B cell (primary cell): Measurements from ENCODE around the gene CDIP1. TPM values are rescaled to one million over a fixed set of nuclear protein-coding genes. Genes with fewer than 3 reads are reported as not detected.

Source experiments
- ATAC-seq: fragments of 200-7000 bp; cut with Tn5 transposase; one replicate; pipeline ENCODE4 v1.10.0; 2021; ENCODE audit warnings: low read depth, mild to moderate bottlenecking, moderate number of reproducible peaks, moderate library complexity
- CTCF ChIA-PET: fragments of 350-600 bp; sonication (Branson Sonifier 250); formaldehyde crosslinking; loops from one replicate; lab custom pipeline; 2021; ENCODE audit warnings: antibody characterized with exemption, inconsistent platforms; lab: Charles Lee
- POLR2A ChIA-PET: fragments of 350-600 bp; sonication (Branson Sonifier 250); formaldehyde crosslinking; loops from one replicate; lab custom pipeline; 2021; ENCODE audit warnings: antibody characterized with exemption; lab: Charles Lee
- DNase-seq: peaks from one replicate; pipeline ENCODE4 v3.0.0; 2013
- H2AFZ ChIP-seq: 2 replicates; pipeline ENCODE4 v1.6.1; 2012; ENCODE audit warnings: mild to moderate bottlenecking, low read depth, low read length; ENCODE audit not compliant: insufficient read depth, poor library complexity, severe bottlenecking
- H3K27ac ChIP-seq, 2 donors: 1 replicate in 1 of 2; 2 replicates in 1 of 2; pipeline ENCODE4 v1.5.1; 2012 to 2013; ENCODE audit warnings: low read length in 2 of 2, mild to moderate bottlenecking in 2 of 2, moderate library complexity in 1 of 2
- H3K27me3 ChIP-seq, 4 experiments: fragments of 200-600 bp in 1 of 4; sonication (generic) in 1 of 4; replicated peaks in 1 of 4; 1 replicate in 2 of 4; 2 replicates in 2 of 4; pipeline versions ENCODE4 v1.6.1 to v1.7.0; 2013 to 2016; ENCODE audit warnings: low read length in 3 of 4, mild to moderate bottlenecking in 2 of 4, mixed read lengths in 1 of 4, moderate library complexity in 1 of 4; ENCODE audit not compliant: insufficient read depth in 4 of 4, control insufficient read depth in 3 of 4; ENCODE audit errors: control extremely low read depth in 1 of 4
- H3K36me3 ChIP-seq, 2 experiments: replicated peaks in 1 of 2; 1 replicate in 1 of 2; 2 replicates in 1 of 2; pipeline versions ENCODE4 v1.6.1 to v1.7.1; 2013; ENCODE audit warnings: low read length in 1 of 2; ENCODE audit not compliant: insufficient read depth in 2 of 2, control insufficient read depth in 1 of 2; ENCODE audit errors: control extremely low read depth in 1 of 2, extremely low read depth in 1 of 2
- H3K4me1 ChIP-seq, 2 donors: fragments of 200-600 bp in 1 of 2; sonication (generic) in 1 of 2; 1 replicate in 1 of 2; 2 replicates in 1 of 2; pipeline versions ENCODE4 v1.5.1 to v1.6.1; 2013 to 2017; ENCODE audit warnings: low read length in 2 of 2; ENCODE audit not compliant: control insufficient read depth in 2 of 2, insufficient read depth in 2 of 2
- H3K4me2 ChIP-seq: replicated peaks from 2 replicates; pipeline ENCODE3; 2012; ENCODE audit warnings: mild to moderate bottlenecking, low read depth, low read length; ENCODE audit not compliant: poor library complexity, severe bottlenecking
- H3K4me3 ChIP-seq, 5 experiments: fragments of 200-600 bp in 1 of 5; sonication (generic) in 1 of 5; 1 replicate in 3 of 5; 2 replicates in 2 of 5; pipeline versions ENCODE4 v1.5.1 to v1.7.0; 2011 to 2016; ENCODE audit warnings: low read length in 4 of 5, mild to moderate bottlenecking in 4 of 5, low read depth in 2 of 5, control low read depth in 1 of 5, moderate library complexity in 1 of 5; ENCODE audit not compliant: insufficient read depth in 1 of 5; ENCODE audit errors: control extremely low read depth in 1 of 5, extremely low read depth in 1 of 5
- H3K79me2 ChIP-seq: fragments of 200-600 bp; sonication (generic); one replicate; pipeline ENCODE4 v1.6.0; 2016; ENCODE audit warnings: low read length; ENCODE audit not compliant: control insufficient read depth, insufficient read depth
- H3K9ac ChIP-seq: fragments of 200-600 bp; sonication (generic); 2 replicates; pipeline ENCODE4 v1.6.1; 2017; ENCODE audit warnings: mild to moderate bottlenecking, low read length, moderate library complexity
- H3K9me3 ChIP-seq, 3 donors: one replicate each; pipeline versions ENCODE4 v1.6.1 to v1.7.1; 2013; ENCODE audit warnings: low read length in 2 of 3; ENCODE audit not compliant: control insufficient read depth in 2 of 3, insufficient read depth in 1 of 3; ENCODE audit errors: control extremely low read depth in 1 of 3
- H4K20me1 ChIP-seq: 2 replicates; pipeline ENCODE4 v1.6.0; 2012; ENCODE audit warnings: mild to moderate bottlenecking, low read length; ENCODE audit not compliant: insufficient read depth, control insufficient read depth, poor library complexity, severe bottlenecking
- H3K27ac Mint-ChIP-seq: one replicate; pipeline ENCODE4 v1.8.0; 2021; ENCODE audit warnings: mixed read lengths
- H3K27me3 Mint-ChIP-seq: one replicate; pipeline ENCODE4 v1.8.0; 2021; ENCODE audit warnings: mixed read lengths
- H3K4me1 Mint-ChIP-seq: one replicate; pipeline ENCODE4 v1.8.0; 2021; ENCODE audit warnings: mixed read lengths
- H3K4me3 Mint-ChIP-seq: one replicate; pipeline ENCODE4 v1.8.0; 2021; ENCODE audit warnings: mixed read lengths
- H3K9me3 Mint-ChIP-seq: one replicate; pipeline ENCODE4 v1.8.0; 2022; ENCODE audit warnings: mixed read lengths; ENCODE audit not compliant: insufficient read depth
- CTCF ChIP-seq: fragments of 200-600 bp; IDR thresholded peaks from one replicate; pipeline ENCODE4 v1.8.0; 2022; ENCODE audit warnings: antibody characterized with exemption, mild to moderate bottlenecking
- EZH2 ChIP-seq: IDR thresholded peaks from 2 replicates; pipeline ENCODE4 v1.6.1; 2012; ENCODE audit warnings: borderline replicate concordance, low read depth, mild to moderate bottlenecking, moderate library complexity, low read length; ENCODE audit not compliant: insufficient read depth, poor library complexity, severe bottlenecking
- WGBS: methylation state at CpG from one replicate; pipeline ENCODE4 v1.1.5; 2013; ENCODE audit warnings: missing lambda C conversion rate; ENCODE audit not compliant: insufficient coverage; 5-methylcytosine and 5-hydroxymethylcytosine counted together
- intact Hi-C: fragments of 100-400 bp; cut with micrococcal nuclease; formaldehyde crosslinking; loops from one replicate; pipeline ENCODE4 v1.10.0; 2022
- polyA plus RNA-seq: library from polyadenylated mRNA; depleted of rRNA; stranded (reverse); fragments of >200 nt; gene quantifications from 2 replicates; pipeline ENCODE4 v1.2.3, GENCODE V29; 2012
- total RNA-seq, 2 donors: library from RNA; stranded (reverse); fragments of 120-200 nt in 1 of 2; gene quantifications; 1 replicate in 1 of 2; 2 replicates in 1 of 2; pipeline versions ENCODE4 v1.2.3 to v1.2.4, GENCODE V29; 2013 to 2022

Gene CDIP1
- total and polyA plus RNA-seq, 2 donors (not counting 1 experiment from before 2014, with no cell fraction given), result 12.8 to 20.3 TPM

GRCh38 chr16:4586291-4586690, 47.7 kb upstream of the CDIP1 start:
- peaks cover 0 to 13% (median 0%) of the 10 kb centered on the region in 4 experiments for H3K27me3 ChIP-seq
- H3K36me3 ChIP-seq, result no peaks in the 10 kb centered on the region
- ATAC-seq (no peak), DNase-seq (no peak)
- H3K27ac ChIP-seq, result no peak overlapping the region
- intact Hi-C loops, result no loop called here
- Mint-ChIP-seq H3K4me1 (no peaks in the 10 kb centered on the region), H3K27ac (no peak overlapping the region), H3K4me3 (no peak overlapping the region), H3K27me3 (peaks cover 11% of the 10 kb centered on the region), H3K9me3 (no peaks in the 10 kb centered on the region)
- peaks cover 0 to 6% of the 10 kb centered on the region in 2 donors for H3K4me1 ChIP-seq
- no peak overlapping the region for H3K9ac ChIP-seq
- H2AFZ ChIP-seq, result no peak overlapping the region
- H3K4me3 ChIP-seq, result no peak overlapping the region
- no peaks in the 10 kb centered on the region for H3K79me2 ChIP-seq
- peaks cover 0 to 7% (median 0%) of the 10 kb centered on the region in 3 donors for H3K9me3 ChIP-seq
- no peak for TF ChIP-seq CTCF
- no peak for TF ChIP-seq EZH2
- no peaks in the 10 kb centered on the region for H4K20me1 ChIP-seq
- 75% methylated on average over 7 of the region's 7 CpGs for WGBS
- CTCF ChIA-PET, result interaction anchor here (0.8 to 6.2 kb wide), 12 partner anchors 10 to 227 kb away, joined by 3 to 66 read pairs (median 4); partner anchors contain the start of genes C16orf96, HMOX2 and MGRN1
- H3K4me2 ChIP-seq, result no peak overlapping the region
- POLR2A ChIA-PET, result no interaction called here

GRCh38 chr16:4583906-4584305, 45.3 kb upstream of the CDIP1 start:
- H3K4me2 ChIP-seq, result no peak overlapping the region
- 83% methylated on average over 3 of the region's 4 CpGs for WGBS
- TF ChIP-seq CTCF, result no peak
- TF ChIP-seq EZH2, result no peak
- Mint-ChIP-seq H3K9me3 (no peaks in the 10 kb centered on the region), H3K4me1 (no peaks in the 10 kb centered on the region), H3K4me3 (no peak overlapping the region), H3K27ac (no peak overlapping the region), H3K27me3 (peaks cover 10% of the 10 kb centered on the region)
- ChIA-PET POLR2A (no interaction called here), CTCF (interaction anchor here (6.2 kb wide), 1 partner anchor 77 kb away, joined by 66 read pairs; no protein-coding TSS in a partner anchor)
- H3K9me3 ChIP-seq, result peaks cover 0 to 7% (median 0%) of the 10 kb centered on the region in 3 donors
- no peaks in the 10 kb centered on the region for H3K36me3 ChIP-seq
- no peak overlapping the region for H2AFZ ChIP-seq
- H3K27ac ChIP-seq, result no peak overlapping the region
- peaks cover 0 to 13% (median 0%) of the 10 kb centered on the region in 4 experiments for H3K27me3 ChIP-seq
- DNase-seq (no peak), ATAC-seq (no peak)
- no peak overlapping the region for H3K9ac ChIP-seq
- peaks cover 0 to 6% of the 10 kb centered on the region in 2 donors for H3K4me1 ChIP-seq
- intact Hi-C loops, result no loop called here
- no peak overlapping the region for H3K4me3 ChIP-seq
- no peaks in the 10 kb centered on the region for H3K79me2 ChIP-seq
- no peaks in the 10 kb centered on the region for H4K20me1 ChIP-seq
